ENCODE measurements around the gene MAP2K6. TPM values are rescaled to one million over a fixed set of nuclear protein-coding genes. Genes with fewer than 3 reads are reported as not detected.

The MAP2K6 gene
- total RNA-seq, 1 donor from 2014 or later = 101 TPM

DNA sequence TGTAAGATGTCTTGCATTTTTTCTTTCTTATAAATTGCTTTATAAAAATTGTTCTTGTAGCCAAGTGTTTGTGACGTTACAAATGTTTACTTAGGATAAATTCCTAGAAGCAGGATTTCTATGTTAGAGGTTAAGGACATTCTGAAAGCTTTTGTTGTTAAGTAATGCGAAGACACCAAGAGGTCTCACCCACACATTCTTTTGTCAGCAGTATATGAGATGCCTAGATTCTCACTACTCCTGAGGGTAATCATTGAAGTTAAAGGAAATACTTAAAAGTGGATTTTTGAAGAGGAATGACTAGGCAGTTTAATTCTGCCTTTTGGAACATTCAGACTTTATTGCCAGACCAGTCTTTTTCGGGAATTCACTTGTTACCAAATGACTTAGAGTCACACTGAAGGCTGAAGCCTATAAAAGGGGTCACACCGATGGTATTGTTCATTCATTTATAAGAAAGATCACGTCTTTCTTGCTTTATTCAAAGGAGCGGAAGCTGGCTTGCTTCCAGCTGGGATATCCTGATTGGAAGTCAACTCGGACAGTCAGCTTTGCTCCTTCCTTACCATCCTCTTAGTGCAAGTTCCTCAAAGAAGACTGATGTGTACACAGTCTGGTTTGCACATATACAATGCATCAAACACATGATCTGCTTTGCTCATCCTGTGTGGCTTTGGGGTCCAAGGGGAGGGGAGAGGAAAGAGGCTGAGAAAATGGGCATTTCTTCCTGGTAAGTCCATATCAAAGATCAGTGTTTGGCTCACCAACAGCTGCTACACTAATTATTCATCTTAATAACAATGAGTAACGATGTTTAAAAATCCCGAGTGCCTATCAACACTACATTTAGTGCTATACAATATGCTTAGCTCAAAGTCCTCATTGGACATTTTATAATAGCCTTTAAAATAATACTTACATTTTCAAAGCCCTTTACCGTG lies 160.0 kb downstream of the MAP2K6 start:
- H3F3A ChIP-seq (ENCODE audit: low read depth) = peaks cover 8% of the 10 kb centered on the region
- H3K4me1 ChIP-seq = peaks cover 24% of the 10 kb centered on the region
- DNase-seq (ENCODE audit: low spot score) = peak; percentile 22
- Mint-ChIP-seq H3K27me3 (ENCODE audit: insufficient read depth, low read depth) (peaks cover 2% of the 10 kb centered on the region), H3K9me3 (peaks cover 7% of the 10 kb centered on the region), H3K36me3 (no peaks in the 10 kb centered on the region), H3K4me3 (no peak overlapping the region), H3K4me1 (peaks cover 31% of the 10 kb centered on the region), H3K27ac (peak overlapping the region; percentile 86)
- no peaks in the 10 kb centered on the region for H3K27me3 ChIP-seq
- H3K9ac ChIP-seq = no peak overlapping the region
- H2AFZ ChIP-seq (replicated peaks) = peak overlapping the region; percentile 83
- peak overlapping the region; percentile 49 for H3K4me2 ChIP-seq
- H3K79me2 ChIP-seq (ENCODE audit: low read depth) = no peaks in the 10 kb centered on the region
- H3K4me3 ChIP-seq = no peak overlapping the region
- no peaks in the 10 kb centered on the region for H3K9me3 ChIP-seq (ENCODE audit: low read depth)
- TF ChIP-seq EZH2 (IDR thresholded peaks at IDR 0.05) (no peak), EZH2phosphoT487 (IDR thresholded peaks at IDR 0.05) (no peak), CTCF (IDR thresholded peaks at IDR 0.05) (no peak)
- no peak overlapping the region for H3K27ac ChIP-seq
- H3K36me3 ChIP-seq = no peaks in the 10 kb centered on the region
- H4K20me1 ChIP-seq (ENCODE audit: low read depth) = no peaks in the 10 kb centered on the region

- Histone ChIP-seq H3K4me3 (no peak overlapping the region), H3K9ac (no peak overlapping the region), H2AFZ (replicated peaks) (no peak overlapping the region), H3K4me2 (peak overlapping the region; percentile 49), H4K20me1 (ENCODE audit: low read depth) (no peaks in the 10 kb centered on the region), H3F3A (ENCODE audit: low read depth) (peaks cover 8% of the 10 kb centered on the region), H3K36me3 (no peaks in the 10 kb centered on the region), H3K27me3 (no peaks in the 10 kb centered on the region), H3K9me3 (ENCODE audit: low read depth) (no peaks in the 10 kb centered on the region), H3K4me1 (peaks cover 24% of the 10 kb centered on the region), H3K79me2 (ENCODE audit: low read depth) (no peaks in the 10 kb centered on the region), H3K27ac (no peak overlapping the region)
- no peaks in the 10 kb centered on the region for H3K36me3 Mint-ChIP-seq
- peak overlapping the region; percentile 86 for H3K27ac Mint-ChIP-seq
- peaks cover 31% of the 10 kb centered on the region for H3K4me1 Mint-ChIP-seq
- peak overlapping the region; percentile 41 for H3K4me3 Mint-ChIP-seq
- H3K27me3 Mint-ChIP-seq (ENCODE audit: insufficient read depth, low read depth) = peaks cover 2% of the 10 kb centered on the region
- peak; percentile 43 for DNase-seq (ENCODE audit: low spot score)
- H3K9me3 Mint-ChIP-seq = peaks cover 7% of the 10 kb centered on the region
- TF ChIP-seq EZH2 (IDR thresholded peaks at IDR 0.05) (no peak), CTCF (IDR thresholded peaks at IDR 0.05) (no peak), EZH2phosphoT487 (IDR thresholded peaks at IDR 0.05) (no peak)
These were observed 160.9 kb downstream of the MAP2K6 start for GRCh38 chr17:69575346-69575761.

DNA sequence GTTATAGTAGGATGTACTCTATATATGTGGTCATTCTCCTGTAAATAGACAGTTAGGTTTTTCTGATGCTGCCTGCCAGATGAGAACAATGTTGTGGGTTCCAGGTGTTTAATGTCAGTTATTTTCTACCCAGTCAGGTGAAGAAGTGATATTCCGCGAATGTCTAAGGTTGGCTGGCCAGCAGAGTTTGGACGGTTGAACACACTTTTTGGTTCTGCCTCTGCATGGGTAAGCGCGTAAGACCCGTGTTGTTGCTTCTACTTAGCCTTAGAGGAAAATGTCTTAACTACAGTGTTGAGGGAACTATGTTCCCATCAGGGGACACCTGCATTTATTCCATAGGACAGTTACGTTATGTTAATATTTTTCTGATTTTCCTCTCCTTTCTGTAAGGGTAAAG lies 162.6 kb downstream of the MAP2K6 start:
- Histone ChIP-seq H3K36me3 (no peaks in the 10 kb centered on the region), H3K4me1 (peaks cover 24% of the 10 kb centered on the region), H3K9ac (no peak overlapping the region), H4K20me1 (ENCODE audit: low read depth) (no peaks in the 10 kb centered on the region), H2AFZ (replicated peaks) (no peak overlapping the region), H3K27ac (no peak overlapping the region), H3K79me2 (ENCODE audit: low read depth) (no peaks in the 10 kb centered on the region), H3K4me3 (no peak overlapping the region), H3F3A (ENCODE audit: low read depth) (peaks cover 4% of the 10 kb centered on the region), H3K4me2 (no peak overlapping the region), H3K9me3 (ENCODE audit: low read depth) (no peaks in the 10 kb centered on the region), H3K27me3 (no peaks in the 10 kb centered on the region)
- peaks cover 2% of the 10 kb centered on the region for H3K27me3 Mint-ChIP-seq (ENCODE audit: insufficient read depth, low read depth)
- H3K4me3 Mint-ChIP-seq = no peak overlapping the region
- no peaks in the 10 kb centered on the region for H3K36me3 Mint-ChIP-seq
- H3K4me1 Mint-ChIP-seq = peaks cover 31% of the 10 kb centered on the region
- no peak overlapping the region for H3K27ac Mint-ChIP-seq
- TF ChIP-seq EZH2phosphoT487 (IDR thresholded peaks at IDR 0.05) (no peak), EZH2 (IDR thresholded peaks at IDR 0.05) (no peak), CTCF (IDR thresholded peaks at IDR 0.05) (no peak)
- DNase-seq (ENCODE audit: low spot score) = no peak
- peaks cover under 1% of the 10 kb centered on the region for H3K9me3 Mint-ChIP-seq
